ENCODE results near the gene VASH1. TPM values are rescaled to one million over a fixed set of nuclear protein-coding genes. Genes with fewer than 3 reads are reported as not detected.
"Not testable (repeated sequence)": the region's sequence is repeated elsewhere in the genome, so short reads cannot be mapped to it uniquely, and the experiment has no call there.

Gene VASH1
- total and polyA plus RNA-seq, 3 experiments from 2014 or later, result 1.4 to 6.3 (median 5.7) TPM

DNA sequence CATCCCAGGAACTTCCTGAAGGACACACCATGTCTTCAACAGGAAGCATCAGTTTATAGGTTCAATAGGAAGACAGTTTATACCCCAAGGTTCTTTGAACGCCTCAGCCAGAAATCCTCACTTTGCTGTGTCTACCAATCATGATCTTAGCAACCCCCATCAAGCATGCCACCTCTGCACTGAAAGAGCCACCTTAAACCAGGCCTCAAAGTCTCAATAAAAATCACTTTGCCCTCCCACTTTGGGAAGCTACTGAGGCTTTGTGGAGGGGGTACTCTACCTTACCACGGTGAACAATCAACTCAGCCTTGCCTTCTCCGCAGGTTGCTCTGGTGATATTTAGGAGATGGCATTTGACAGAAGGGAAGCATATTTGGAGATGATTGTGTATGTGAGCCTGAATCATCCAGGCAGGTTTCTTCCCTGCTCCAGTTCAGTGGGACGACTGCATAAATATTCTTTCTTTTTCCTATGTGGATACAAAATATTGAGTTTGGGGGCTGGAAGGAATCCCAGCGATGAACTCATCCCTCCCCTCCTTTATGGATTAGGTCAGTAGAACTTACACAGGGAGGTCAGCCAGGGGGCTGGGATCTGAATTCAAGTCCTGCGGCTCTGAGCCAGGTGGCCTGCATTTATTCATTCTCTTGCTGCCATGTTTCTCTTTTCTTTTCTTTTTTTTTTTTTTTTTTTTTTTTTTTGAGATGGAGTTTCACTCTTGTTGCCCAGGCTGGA lies 42.8 kb upstream of the VASH1 start:
- H3K27ac Mint-ChIP-seq, result no peak overlapping the region
- H3K9me3 ChIP-seq (ENCODE audit: low read length), result no peaks in the 10 kb centered on the region
- H3K27me3 Mint-ChIP-seq, result peaks cover 13 to 59% of the 10 kb centered on the region in 2 donors
- no peaks in the 10 kb centered on the region for H3K36me3 Mint-ChIP-seq
- H3K27me3 ChIP-seq (ENCODE audit: insufficient read depth, low read length, poor library complexity, severe bottlenecking), result no peaks in the 10 kb centered on the region
- H3K4me3 ChIP-seq (ENCODE audit: low read length), result no peak overlapping the region
- DNase-seq, result no peak
- no peaks in the 10 kb centered on the region for H3K36me3 ChIP-seq (ENCODE audit: insufficient read depth, low read length)
- H3K27ac ChIP-seq (ENCODE audit: low read depth, low read length), result no peak overlapping the region
- ChIA-PET CTCF (interaction anchor here (0.7 to 1.1 kb wide), 2 partner anchors 12 to 66 kb away, joined by 3 read pairs; no protein-coding TSS in a partner anchor), POLR2A (no interaction called here)
- peaks cover 6% of the 10 kb centered on the region for H3K4me1 ChIP-seq (ENCODE audit: insufficient read depth, low read length)
- H3K4me1 Mint-ChIP-seq, result peaks cover 0 to 7% (median 0%) of the 10 kb centered on the region in 3 donors
- no peaks in the 10 kb centered on the region for H3K9me3 Mint-ChIP-seq
- no peak overlapping the region for H3K4me3 Mint-ChIP-seq

- peaks cover 5 to 54% of the 10 kb centered on the region in 2 donors for H3K27me3 Mint-ChIP-seq
- H3K4me3 Mint-ChIP-seq, result no peak overlapping the region
- Histone ChIP-seq H3K27ac (ENCODE audit: low read depth, low read length) (no peak overlapping the region), H3K36me3 (ENCODE audit: insufficient read depth, low read length) (no peaks in the 10 kb centered on the region), H3K9me3 (ENCODE audit: low read length) (no peaks in the 10 kb centered on the region), H3K4me3 (ENCODE audit: low read length) (no peak overlapping the region), H3K4me1 (ENCODE audit: insufficient read depth, low read length) (peaks cover 6% of the 10 kb centered on the region), H3K27me3 (ENCODE audit: insufficient read depth, low read length, poor library complexity, severe bottlenecking) (no peaks in the 10 kb centered on the region)
- POLR2A ChIA-PET, result no interaction called here
- H3K4me1 Mint-ChIP-seq, result peaks cover 0 to 7% (median 0%) of the 10 kb centered on the region in 3 donors
- H3K9me3 Mint-ChIP-seq, result no peaks in the 10 kb centered on the region
- peak overlapping the region in 1 of 8 donors; percentile 29 for H3K27ac Mint-ChIP-seq
- no peaks in the 10 kb centered on the region for H3K36me3 Mint-ChIP-seq
- CTCF ChIA-PET, result interaction anchor here (3.3 kb wide), 1 partner anchor 10 kb away, joined by 17 read pairs; no protein-coding TSS in a partner anchor
- no peak for DNase-seq
These were observed 41.6 kb upstream of the VASH1 start for GRCh38 chr14:76719666-76720065.

DNA sequence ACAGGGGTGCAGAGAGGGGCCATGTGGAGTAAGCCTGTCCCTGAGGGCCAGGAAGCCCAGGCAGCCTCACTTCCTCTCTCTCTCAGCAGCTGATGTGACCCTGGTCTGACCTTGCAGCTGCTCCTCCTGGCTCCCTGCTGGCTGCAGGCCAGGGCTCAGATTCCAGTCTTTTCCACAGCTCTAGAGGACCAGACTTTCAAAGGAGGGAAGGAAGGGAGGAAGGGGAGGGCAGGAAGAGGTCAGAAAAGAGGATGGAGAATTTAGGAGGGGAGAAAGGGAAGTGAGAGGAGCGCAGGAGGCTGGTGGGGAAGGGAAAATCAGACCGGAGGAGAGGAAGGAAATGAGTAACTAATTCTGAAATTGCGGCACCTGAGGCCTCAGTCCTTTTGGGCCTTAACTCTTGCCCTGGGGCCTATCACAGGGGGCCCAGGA lies 40.9 kb upstream of the VASH1 start:
- no peak for DNase-seq
- CTCF ChIA-PET, result interaction anchor here (3.3 kb wide), 1 partner anchor 11 kb away, joined by 17 read pairs; no protein-coding TSS in a partner anchor
- Mint-ChIP-seq H3K4me3 (peak overlapping the region in 1 of 7 donors; percentile 19), H3K4me1 (peaks cover 0 to 7% (median 0%) of the 10 kb centered on the region in 3 donors), H3K27ac (peak overlapping the region in 2 of 8 donors; percentile 23 to 79), H3K36me3 (no peaks in the 10 kb centered on the region), H3K9me3 (no peaks in the 10 kb centered on the region), H3K27me3 (peaks cover 5 to 56% of the 10 kb centered on the region in 2 donors)
- Histone ChIP-seq H3K9me3 (ENCODE audit: low read length) (no peaks in the 10 kb centered on the region), H3K4me3 (ENCODE audit: low read length) (no peak overlapping the region), H3K36me3 (ENCODE audit: insufficient read depth, low read length) (no peaks in the 10 kb centered on the region), H3K4me1 (ENCODE audit: insufficient read depth, low read length) (peaks cover 6% of the 10 kb centered on the region), H3K27ac (ENCODE audit: low read depth, low read length) (no peak overlapping the region), H3K27me3 (ENCODE audit: insufficient read depth, low read length, poor library complexity, severe bottlenecking) (no peaks in the 10 kb centered on the region)
- POLR2A ChIA-PET, result no interaction called here

GRCh38 chr14:76721506-76721905 lies 39.8 kb upstream of the VASH1 start:
- H3K9me3 Mint-ChIP-seq; H3K4me3 ChIP-seq (ENCODE audit: low read length); H3K27me3 ChIP-seq (ENCODE audit: insufficient read depth, low read length, poor library complexity, severe bottlenecking); H3K27ac ChIP-seq (ENCODE audit: low read depth, low read length); H3K9me3 ChIP-seq (ENCODE audit: low read length); H3K27ac Mint-ChIP-seq; H3K4me3 Mint-ChIP-seq; DNase-seq; POLR2A ChIA-PET; H3K4me1 Mint-ChIP-seq; H3K36me3 ChIP-seq (ENCODE audit: insufficient read depth, low read length); H3K4me1 ChIP-seq (ENCODE audit: insufficient read depth, low read length); H3K36me3 Mint-ChIP-seq: not testable (repeated sequence)
- peaks cover 5 to 49% of the 10 kb centered on the region in 2 donors for H3K27me3 Mint-ChIP-seq
- CTCF ChIA-PET, result interaction anchor here (3.3 kb wide), 1 partner anchor 12 kb away, joined by 17 read pairs; no protein-coding TSS in a partner anchor

DNA sequence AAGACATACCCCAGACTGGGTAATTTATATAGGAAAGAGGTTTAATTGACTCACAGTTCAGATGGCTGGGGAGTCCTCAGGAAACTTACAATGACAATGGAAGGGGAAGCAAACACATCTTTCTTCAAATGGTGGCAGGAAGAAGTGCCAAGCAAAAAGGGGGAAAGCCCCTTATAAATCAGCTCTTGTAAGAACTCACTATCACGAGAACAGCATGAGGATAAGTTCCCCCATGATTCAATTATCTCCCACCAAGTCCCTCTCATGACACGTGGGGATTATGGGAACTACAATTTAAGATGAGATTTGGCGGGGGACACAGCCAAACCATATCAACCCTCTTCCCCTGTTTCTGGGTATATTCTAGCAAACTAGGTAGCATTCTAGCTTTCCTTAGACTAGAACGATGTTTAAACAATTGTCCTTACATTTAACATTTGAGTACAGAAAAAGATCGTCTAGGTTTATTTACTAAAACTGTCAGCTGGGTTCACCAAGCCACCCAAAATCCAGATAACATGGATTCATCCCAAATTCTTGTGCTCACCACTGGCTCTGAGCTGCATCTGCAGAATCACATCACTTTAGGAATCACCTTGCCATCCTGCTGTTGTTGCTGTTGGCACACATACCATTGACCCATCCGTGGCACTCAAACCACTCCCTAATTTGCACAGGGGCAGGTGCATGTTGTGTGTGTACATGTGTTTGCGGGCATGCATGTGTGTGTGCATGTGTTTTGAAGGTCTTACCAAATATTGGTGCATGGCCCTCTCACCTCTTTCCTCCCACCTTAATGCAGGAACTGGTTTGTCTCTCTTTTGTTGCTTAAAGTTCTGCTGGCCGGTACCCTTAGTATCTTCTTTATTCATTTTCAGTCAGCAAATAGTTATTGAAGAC lies 36.4 kb upstream of the VASH1 start:
- Histone ChIP-seq H3K27me3 (ENCODE audit: insufficient read depth, low read length, poor library complexity, severe bottlenecking) (no peaks in the 10 kb centered on the region), H3K9me3 (ENCODE audit: low read length) (no peaks in the 10 kb centered on the region), H3K4me3 (ENCODE audit: low read length) (no peak overlapping the region), H3K4me1 (ENCODE audit: insufficient read depth, low read length) (peaks cover 6% of the 10 kb centered on the region), H3K27ac (ENCODE audit: low read depth, low read length) (no peak overlapping the region), H3K36me3 (ENCODE audit: insufficient read depth, low read length) (no peaks in the 10 kb centered on the region)
- ChIA-PET CTCF (no interaction called here), POLR2A (no interaction called here)
- no peak for DNase-seq
- Mint-ChIP-seq H3K27me3 (peaks cover 12 to 47% of the 10 kb centered on the region in 2 donors), H3K4me1 (peaks cover 0 to 7% (median 0%) of the 10 kb centered on the region in 3 donors), H3K4me3 (no peak overlapping the region), H3K9me3 (no peaks in the 10 kb centered on the region), H3K36me3 (no peaks in the 10 kb centered on the region), H3K27ac (no peak overlapping the region)

DNA sequence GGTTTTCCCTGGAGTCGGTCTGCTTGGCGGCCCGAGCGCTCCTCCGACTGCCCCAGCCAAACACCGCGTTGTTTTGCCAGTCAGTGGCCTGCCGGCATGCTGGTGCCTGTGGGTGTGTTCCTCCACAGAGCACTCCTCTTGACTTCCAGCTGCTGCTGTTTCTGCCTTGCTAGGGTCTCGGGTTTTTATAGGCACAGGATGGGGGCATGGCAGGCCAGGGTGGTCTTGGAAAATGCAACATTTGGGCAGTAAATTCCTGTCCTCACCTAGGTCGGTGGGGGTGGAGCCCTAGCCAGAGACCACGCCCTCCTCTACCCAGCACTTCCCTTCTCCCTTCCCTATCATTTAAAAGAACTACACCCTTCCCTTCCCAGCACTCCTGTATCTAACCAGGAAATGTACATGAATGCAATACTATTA lies 34.7 kb upstream of the VASH1 start:
- Histone ChIP-seq H3K27me3 (ENCODE audit: insufficient read depth, low read length, poor library complexity, severe bottlenecking) (no peaks in the 10 kb centered on the region), H3K36me3 (ENCODE audit: insufficient read depth, low read length) (no peaks in the 10 kb centered on the region), H3K4me1 (ENCODE audit: insufficient read depth, low read length) (no peaks in the 10 kb centered on the region), H3K27ac (ENCODE audit: low read depth, low read length) (no peak overlapping the region), H3K9me3 (ENCODE audit: low read length) (no peaks in the 10 kb centered on the region), H3K4me3 (ENCODE audit: low read length) (no peak overlapping the region)
- DNase-seq, result no peak
- no peak overlapping the region for H3K27ac Mint-ChIP-seq
- no peaks in the 10 kb centered on the region for H3K4me1 Mint-ChIP-seq
- H3K27me3 Mint-ChIP-seq, result peaks cover 16 to 62% of the 10 kb centered on the region in 2 donors
- ChIA-PET POLR2A (no interaction called here), CTCF (no interaction called here)
- H3K36me3 Mint-ChIP-seq, result no peaks in the 10 kb centered on the region
- H3K4me3 Mint-ChIP-seq, result no peak overlapping the region
- H3K9me3 Mint-ChIP-seq, result no peaks in the 10 kb centered on the region

- no peak for DNase-seq
- no peaks in the 10 kb centered on the region for H3K36me3 Mint-ChIP-seq
- no peaks in the 10 kb centered on the region for H3K27me3 ChIP-seq (ENCODE audit: insufficient read depth, low read length, poor library complexity, severe bottlenecking)
- no peaks in the 10 kb centered on the region for H3K36me3 ChIP-seq (ENCODE audit: insufficient read depth, low read length)
- H3K9me3 ChIP-seq (ENCODE audit: low read length), result no peaks in the 10 kb centered on the region
- no peak overlapping the region for H3K27ac ChIP-seq (ENCODE audit: low read depth, low read length)
- no peak overlapping the region for H3K4me3 Mint-ChIP-seq
- H3K27me3 Mint-ChIP-seq, result peaks cover 16 to 58% of the 10 kb centered on the region in 2 donors
- CTCF ChIA-PET, result no interaction called here
- H3K4me3 ChIP-seq (ENCODE audit: low read length), result no peak overlapping the region
- H3K9me3 Mint-ChIP-seq, result no peaks in the 10 kb centered on the region
- POLR2A ChIA-PET, result no interaction called here
- no peak overlapping the region for H3K27ac Mint-ChIP-seq
- H3K4me1 ChIP-seq (ENCODE audit: insufficient read depth, low read length), result no peaks in the 10 kb centered on the region
- H3K4me1 Mint-ChIP-seq, result no peaks in the 10 kb centered on the region
These were observed 33.9 kb upstream of the VASH1 start for GRCh38 chr14:76727384-76727783.

- Histone ChIP-seq H3K9me3 (ENCODE audit: low read length) (no peaks in the 10 kb centered on the region), H3K4me3 (ENCODE audit: low read length) (no peak overlapping the region), H3K27ac (ENCODE audit: low read depth, low read length) (no peak overlapping the region), H3K27me3 (ENCODE audit: insufficient read depth, low read length, poor library complexity, severe bottlenecking) (no peaks in the 10 kb centered on the region), H3K36me3 (ENCODE audit: insufficient read depth, low read length) (no peaks in the 10 kb centered on the region), H3K4me1 (ENCODE audit: insufficient read depth, low read length) (no peaks in the 10 kb centered on the region)
- POLR2A ChIA-PET, result no interaction called here
- CTCF ChIA-PET, result no interaction called here
- Mint-ChIP-seq H3K27me3 (peaks cover 13 to 54% of the 10 kb centered on the region in 2 donors), H3K36me3 (no peaks in the 10 kb centered on the region), H3K4me3 (no peak overlapping the region), H3K27ac (no peak overlapping the region), H3K9me3 (no peaks in the 10 kb centered on the region), H3K4me1 (no peaks in the 10 kb centered on the region)
- no peak for DNase-seq
These were observed 33.4 kb upstream of the VASH1 start for GRCh38 chr14:76727901-76728300.

All from CD8-positive, alpha-beta memory T cell (primary cell).